Measurements from ENCODE around the gene CNOT4.

GRCh38 chr7:135321556-135321955 is 188.3 kb downstream of the CNOT4 start:
- TF ChIP-seq ZNF274 (CRISPR knock-in tag; IDR thresholded peaks at IDR 0.05) = no peak
- TF ChIP-seq ZNF3 (CRISPR knock-in tag; IDR thresholded peaks at IDR 0.05) = no peak
- TF ChIP-seq ZBTB10 (CRISPR knock-in tag; IDR thresholded peaks at IDR 0.05; ENCODE audit: borderline replicate concordance) = no peak
- TF ChIP-seq ZNF44 (CRISPR knock-in tag; IDR thresholded peaks at IDR 0.05) = no peak
- TF ChIP-seq, protein P1, sequence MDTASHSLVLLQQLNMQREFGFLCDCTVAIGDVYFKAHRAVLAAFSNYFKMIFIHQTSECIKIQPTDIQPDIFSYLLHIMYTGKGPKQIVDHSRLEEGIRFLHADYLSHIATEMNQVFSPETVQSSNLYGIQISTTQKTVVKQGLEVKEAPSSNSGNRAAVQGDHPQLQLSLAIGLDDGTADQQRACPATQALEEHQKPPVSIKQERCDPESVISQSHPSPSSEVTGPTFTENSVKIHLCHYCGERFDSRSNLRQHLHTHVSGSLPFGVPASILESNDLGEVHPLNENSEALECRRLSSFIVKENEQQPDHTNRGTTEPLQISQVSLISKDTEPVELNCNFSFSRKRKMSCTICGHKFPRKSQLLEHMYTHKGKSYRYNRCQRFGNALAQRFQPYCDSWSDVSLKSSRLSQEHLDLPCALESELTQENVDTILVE (CRISPR knock-in tag; IDR thresholded peaks at IDR 0.05) = no peak
- TF ChIP-seq TCF7L2 (IDR thresholded peaks at IDR 0.05; ENCODE audit: low read depth, low read length) = no peak
- TF ChIP-seq, protein P2, sequence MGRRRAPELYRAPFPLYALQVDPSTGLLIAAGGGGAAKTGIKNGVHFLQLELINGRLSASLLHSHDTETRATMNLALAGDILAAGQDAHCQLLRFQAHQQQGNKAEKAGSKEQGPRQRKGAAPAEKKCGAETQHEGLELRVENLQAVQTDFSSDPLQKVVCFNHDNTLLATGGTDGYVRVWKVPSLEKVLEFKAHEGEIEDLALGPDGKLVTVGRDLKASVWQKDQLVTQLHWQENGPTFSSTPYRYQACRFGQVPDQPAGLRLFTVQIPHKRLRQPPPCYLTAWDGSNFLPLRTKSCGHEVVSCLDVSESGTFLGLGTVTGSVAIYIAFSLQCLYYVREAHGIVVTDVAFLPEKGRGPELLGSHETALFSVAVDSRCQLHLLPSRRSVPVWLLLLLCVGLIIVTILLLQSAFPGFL (CRISPR knock-in tag; IDR thresholded peaks at IDR 0.05) = no peak
- no peak for TF ChIP-seq CEBPB (IDR thresholded peaks at IDR 0.05; ENCODE audit: borderline replicate concordance, low read depth, low read length)
- TF ChIP-seq, protein P3, sequence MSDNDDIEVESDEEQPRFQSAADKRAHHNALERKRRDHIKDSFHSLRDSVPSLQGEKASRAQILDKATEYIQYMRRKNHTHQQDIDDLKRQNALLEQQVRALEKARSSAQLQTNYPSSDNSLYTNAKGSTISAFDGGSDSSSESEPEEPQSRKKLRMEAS (IDR thresholded peaks at IDR 0.05) = no peak
- no peak for TF ChIP-seq LCORL (IDR thresholded peaks at IDR 0.05)
- TF ChIP-seq LCORL (CRISPR knock-in tag; IDR thresholded peaks at IDR 0.05) = no peak
- TF ChIP-seq ZNF18 (CRISPR knock-in tag; IDR thresholded peaks at IDR 0.05; ENCODE audit: insufficient replicate concordance) = no peak
- TF ChIP-seq MYNN (CRISPR knock-in tag; IDR thresholded peaks at IDR 0.05; ENCODE audit: low read depth) = no peak
- TF ChIP-seq SP1 (IDR thresholded peaks at IDR 0.05) = no peak
- no peak for TF ChIP-seq SP1 (CRISPR knock-in tag; IDR thresholded peaks at IDR 0.05)
- TF ChIP-seq IRF9 (CRISPR knock-in tag; IDR thresholded peaks at IDR 0.05; ENCODE audit: borderline replicate concordance) = no peak

Measured in HepG2 (cell line).